Activated CD4-positive, CD25-positive, alpha-beta regulatory T cell (primary cell): ENCODE results near the gene ANKRD18A.

ENCODE experiments used
- DNase-seq, 4 experiments: peaks; one replicate each; lab custom pipeline; 2025; lab: John Stamatoyannopoulos, UW

The ANKRD18A gene

GRCh38 chr9:38620483-38621433 is at the start of gene ANKRD18A:
ANKRD18A (minus strand) TSS chr9:38620596; CDS start chr9:38620285, 311 bp downstream.
- peak; percentile 32 to 43 (median 36) for DNase-seq

GRCh38 chr9:38668791-38669466 is 48.5 kb upstream of the ANKRD18A start:
- no peak for DNase-seq

- DNase-seq, result no peak
Observed at GRCh38 chr9:38662763-38663593, 42.6 kb upstream of the ANKRD18A start.

DNA sequence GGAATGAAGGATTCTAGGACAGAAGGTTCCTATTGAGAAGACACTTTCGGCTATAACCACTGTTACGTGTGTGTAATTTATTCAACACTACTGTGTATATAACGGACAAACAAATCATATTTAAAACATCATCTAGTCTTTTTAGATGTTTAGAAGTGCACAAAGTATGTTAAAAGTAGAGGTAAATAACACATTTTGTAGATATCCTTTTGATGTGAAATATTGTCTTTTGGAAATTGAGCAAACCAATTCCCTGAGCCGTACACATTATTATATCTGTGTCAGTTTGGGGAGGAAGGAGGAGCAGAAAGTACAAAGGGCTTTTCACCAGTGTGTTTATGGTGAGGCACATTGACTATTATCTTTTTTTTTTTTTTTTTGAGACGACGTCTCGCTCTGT is 39.1 kb upstream of the ANKRD18A start:
- no peak for DNase-seq

GRCh38 chr9:38656896-38657295 is 36.5 kb upstream of the ANKRD18A start:
- no peak for DNase-seq

DNA sequence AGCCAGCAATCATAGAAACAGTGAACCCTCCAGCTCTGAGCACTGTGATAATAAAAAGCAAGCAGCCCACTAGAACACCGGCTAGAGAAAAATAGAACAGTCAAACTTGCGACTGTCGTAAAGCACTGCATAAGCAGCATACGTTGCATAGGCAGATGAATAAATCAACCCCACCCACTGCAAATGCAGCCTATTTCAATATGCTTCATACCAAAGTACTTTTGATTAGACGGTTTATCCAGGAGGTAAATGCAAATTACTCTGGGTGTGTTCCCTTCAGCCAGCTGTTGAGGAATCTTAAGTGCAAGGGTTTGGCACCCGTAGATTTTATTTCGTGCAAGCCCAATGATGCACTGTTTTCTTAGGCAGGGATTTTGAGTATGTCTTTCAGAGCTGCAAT is 32.1 kb upstream of the ANKRD18A start:
- DNase-seq, result no peak

DNA sequence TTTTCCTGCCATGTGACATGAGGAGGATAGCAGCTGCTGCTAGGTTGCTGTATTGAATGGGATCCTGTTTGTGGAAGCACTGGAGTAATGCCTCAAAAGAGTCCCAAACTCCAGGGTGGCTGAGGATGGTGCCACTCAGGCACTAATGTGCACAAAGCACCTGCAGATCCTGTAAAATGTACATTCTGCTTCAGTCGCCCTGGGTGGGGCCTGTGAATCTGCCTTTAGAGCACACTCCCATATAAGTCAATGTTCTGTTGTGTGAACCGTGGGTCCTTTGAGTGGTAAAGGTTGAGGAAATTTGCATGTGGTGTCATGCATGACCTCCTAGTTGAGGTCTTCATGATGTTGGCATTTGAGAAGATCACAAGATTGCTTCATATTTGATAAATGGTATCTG is 31.6 kb upstream of the ANKRD18A start:
- DNase-seq, result no peak

- no peak for DNase-seq
Observed at GRCh38 chr9:38651400-38652042, 31.1 kb upstream of the ANKRD18A start.

GRCh38 chr9:38650564-38650963 is 30.2 kb upstream of the ANKRD18A start:
- DNase-seq, result no peak

GRCh38 chr9:38649731-38650363 is 29.5 kb upstream of the ANKRD18A start:
- DNase-seq, result no peak

DNA sequence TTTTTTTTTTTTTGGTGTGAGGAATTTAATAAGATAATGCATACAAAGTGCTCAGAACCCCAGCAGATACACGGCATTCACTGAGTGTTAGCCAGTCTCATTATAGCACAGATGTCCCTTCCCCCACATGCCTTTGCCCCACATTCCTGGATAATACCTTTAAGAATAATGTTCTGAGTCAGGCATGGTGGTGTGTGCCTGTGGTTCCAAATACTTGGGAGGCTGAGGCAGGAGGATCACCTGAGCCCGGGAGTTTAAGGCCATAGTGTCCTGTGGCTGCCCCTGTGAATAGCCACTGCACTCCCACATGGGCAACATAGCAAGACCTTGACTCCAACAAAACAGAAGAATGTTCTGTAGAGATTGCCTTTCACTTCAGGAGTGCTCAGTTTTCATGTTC is 24.2 kb upstream of the ANKRD18A start:
- no peak for DNase-seq

DNA sequence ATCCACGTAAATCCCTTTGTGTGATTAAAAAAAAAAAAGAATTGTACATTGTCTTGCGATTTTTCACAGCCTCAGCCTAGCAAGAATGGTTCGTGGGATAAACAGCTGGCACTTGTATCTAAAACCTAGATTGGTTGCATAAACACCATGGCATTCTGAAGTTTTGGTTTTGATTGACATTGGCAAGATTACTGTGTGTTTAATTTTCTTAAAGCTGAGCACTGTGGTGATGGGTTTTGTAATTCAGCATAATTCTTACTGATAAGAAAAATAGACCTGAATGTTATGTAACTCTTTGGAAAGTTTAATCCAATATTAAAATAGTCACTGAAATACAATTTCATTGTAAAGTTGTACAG is 23.4 kb upstream of the ANKRD18A start:
- no peak for DNase-seq

GRCh38 chr9:38642951-38643814 is 22.8 kb upstream of the ANKRD18A start:
- DNase-seq, result no peak

DNA sequence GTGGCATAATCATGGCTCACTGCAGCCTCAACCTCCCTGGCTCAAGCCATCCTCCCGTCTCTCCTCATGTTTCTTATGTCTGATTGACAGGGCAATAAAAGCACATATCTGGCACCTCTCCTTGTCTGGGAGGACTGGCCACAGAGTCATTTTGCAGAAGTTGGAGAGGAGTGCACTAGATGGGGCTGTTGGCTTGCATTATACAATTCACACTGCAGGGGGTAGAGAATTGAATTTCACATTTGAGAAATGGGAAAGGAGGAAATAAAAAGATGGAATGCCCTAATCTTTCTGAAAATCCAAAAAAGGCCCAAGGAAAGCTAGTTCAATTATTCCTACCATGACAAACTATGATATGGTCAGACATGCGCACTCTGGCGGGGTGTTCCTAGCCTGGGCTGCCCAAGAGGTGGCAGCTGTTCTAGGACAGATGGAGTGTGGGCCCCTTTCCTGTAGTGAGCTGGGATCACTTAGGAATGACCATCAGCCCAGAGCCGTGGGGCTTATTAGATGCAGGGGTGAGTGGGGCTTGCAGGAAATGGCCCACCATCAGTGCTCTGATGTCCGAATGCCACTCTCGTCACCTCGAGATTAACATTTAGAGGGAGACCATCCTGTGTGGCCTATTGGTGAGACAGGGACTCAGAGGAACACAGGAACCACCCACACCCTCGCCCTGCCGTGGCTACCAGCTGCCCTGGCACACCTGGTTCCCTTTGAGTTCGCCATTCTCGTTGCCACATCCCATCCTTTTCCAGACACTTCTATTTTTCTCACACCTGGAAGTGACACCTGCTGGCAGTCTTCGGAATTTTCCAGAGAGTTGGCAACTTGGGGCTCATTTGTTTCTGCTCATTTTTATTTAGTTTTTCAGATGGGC is 21.8 kb upstream of the ANKRD18A start:
- no peak for DNase-seq

DNA sequence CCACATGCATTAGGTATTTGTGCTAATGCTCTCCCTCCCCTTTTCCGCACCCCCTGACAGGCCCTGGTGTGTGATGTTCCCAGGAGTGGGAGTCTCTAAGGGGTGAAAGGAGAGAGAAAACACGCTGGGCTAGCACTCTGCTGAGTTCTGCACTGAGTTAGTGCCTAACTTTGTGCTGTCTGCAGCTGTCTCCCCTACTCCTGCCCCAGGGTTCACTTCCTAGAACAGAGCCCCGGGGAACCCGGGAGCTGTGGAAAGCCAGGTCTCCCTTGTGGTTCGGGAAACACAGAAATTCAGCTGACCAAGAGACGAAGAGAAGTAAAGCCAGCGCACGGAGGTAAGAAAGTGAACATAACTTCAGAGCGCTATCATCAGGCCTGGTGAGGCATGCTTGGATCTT is 20.7 kb upstream of the ANKRD18A start:
- DNase-seq, result no peak

- no peak for DNase-seq
Observed at GRCh38 chr9:38639577-38639940, 19.2 kb upstream of the ANKRD18A start.

- no peak for DNase-seq
Observed at GRCh38 chr9:38638881-38639576, 18.6 kb upstream of the ANKRD18A start.

- DNase-seq, result no peak
Observed at GRCh38 chr9:38634315-38634714, 13.9 kb upstream of the ANKRD18A start.

DNA sequence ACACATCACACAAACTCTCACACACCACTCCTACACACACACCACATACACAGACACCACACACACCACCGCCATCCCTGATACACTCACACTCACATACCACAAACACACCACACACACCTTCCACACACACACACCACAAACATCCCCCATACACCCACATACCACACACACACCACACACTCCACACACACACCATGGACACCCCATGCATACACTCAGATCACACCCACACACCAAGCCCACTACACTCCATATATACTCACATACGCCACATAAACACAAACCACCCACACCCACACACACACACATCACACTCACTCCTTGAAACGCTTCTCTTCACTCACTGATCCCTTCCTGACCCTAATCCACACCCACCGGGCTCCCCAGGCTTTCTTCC is 9.1 kb upstream of the ANKRD18A start:
- DNase-seq, result no peak
